ENCODE measurements around the gene ATP6AP2. TPM values are rescaled to one million over a fixed set of nuclear protein-coding genes. Genes with fewer than 3 reads are reported as not detected.

The ATP6AP2 gene
- total RNA-seq, 2 experiments from 2014 or later = 28.2 to 34.9 TPM

DNA sequence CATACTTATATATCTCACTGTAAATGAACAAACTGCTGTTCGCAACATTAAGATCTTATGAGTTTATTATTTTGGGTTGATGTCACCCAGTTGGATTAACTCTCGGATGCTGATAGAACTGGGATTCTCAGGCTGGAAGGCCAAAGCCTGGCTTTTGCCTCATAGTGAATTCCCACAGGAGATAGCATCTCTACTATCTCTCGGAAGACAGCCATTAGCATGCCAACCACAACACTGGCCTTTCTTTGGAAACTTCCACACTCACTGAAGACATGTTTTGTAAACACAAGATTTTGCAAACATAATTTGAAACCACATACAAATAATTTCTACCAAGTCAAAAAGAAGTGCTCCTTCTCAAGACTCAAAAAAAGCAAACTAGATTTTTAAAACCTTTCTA lies 4.5 kb upstream of the ATP6AP2 start:
- ChIA-PET CTCF (ENCODE audit: unreplicated experiment) (no interaction called here), POLR2A (interaction anchor here (0.6 kb wide), 2 partner anchors 862 to 1680 kb away, joined by 3 to 4 read pairs; no protein-coding TSS in a partner anchor)
- Histone ChIP-seq H3K36me3 (ENCODE audit: insufficient read depth, low read length) (no peaks in the 10 kb centered on the region), H3K9me2 (ENCODE audit: insufficient read depth, low read length) (no peaks in the 10 kb centered on the region), H3K4me2 (ENCODE audit: low read length) (no peak overlapping the region), H3K79me2 (ENCODE audit: insufficient read depth, low read depth, low read length) (peaks cover 1% of the 10 kb centered on the region; the same call in 1 of the 2 replicates), H4K20me1 (ENCODE audit: insufficient read depth, low read length) (peaks cover 1% of the 10 kb centered on the region; the same call in 1 of the 2 replicates), H2AFZ (ENCODE audit: low read length) (no peak overlapping the region), H3K4me3 (ENCODE audit: low read depth, low read length, poor library complexity, severe bottlenecking) (no peak overlapping the region), H3K4me1 (ENCODE audit: insufficient read depth, low read length, poor library complexity, severe bottlenecking) (peaks cover 3% of the 10 kb centered on the region), H3K27ac (ENCODE audit: low read depth, low read length, poor library complexity, severe bottlenecking) (no peak overlapping the region), H3K9me3 (ENCODE audit: low read length) (no peaks in the 10 kb centered on the region)
- intact Hi-C loops (cut with micrococcal nuclease; ENCODE audit: unreplicated experiment) = no loop called here
- DNase-seq (ENCODE audit: low spot score) = no peak
- TF ChIP-seq, protein P1, sequence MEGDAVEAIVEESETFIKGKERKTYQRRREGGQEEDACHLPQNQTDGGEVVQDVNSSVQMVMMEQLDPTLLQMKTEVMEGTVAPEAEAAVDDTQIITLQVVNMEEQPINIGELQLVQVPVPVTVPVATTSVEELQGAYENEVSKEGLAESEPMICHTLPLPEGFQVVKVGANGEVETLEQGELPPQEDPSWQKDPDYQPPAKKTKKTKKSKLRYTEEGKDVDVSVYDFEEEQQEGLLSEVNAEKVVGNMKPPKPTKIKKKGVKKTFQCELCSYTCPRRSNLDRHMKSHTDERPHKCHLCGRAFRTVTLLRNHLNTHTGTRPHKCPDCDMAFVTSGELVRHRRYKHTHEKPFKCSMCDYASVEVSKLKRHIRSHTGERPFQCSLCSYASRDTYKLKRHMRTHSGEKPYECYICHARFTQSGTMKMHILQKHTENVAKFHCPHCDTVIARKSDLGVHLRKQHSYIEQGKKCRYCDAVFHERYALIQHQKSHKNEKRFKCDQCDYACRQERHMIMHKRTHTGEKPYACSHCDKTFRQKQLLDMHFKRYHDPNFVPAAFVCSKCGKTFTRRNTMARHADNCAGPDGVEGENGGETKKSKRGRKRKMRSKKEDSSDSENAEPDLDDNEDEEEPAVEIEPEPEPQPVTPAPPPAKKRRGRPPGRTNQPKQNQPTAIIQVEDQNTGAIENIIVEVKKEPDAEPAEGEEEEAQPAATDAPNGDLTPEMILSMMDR (conservative IDR thresholded peaks at IDR 0.05; ENCODE audit: low read length) = no peak
- TF ChIP-seq EZH2phosphoT487 (IDR thresholded peaks at IDR 0.05; ENCODE audit: borderline replicate concordance, low read depth, low read length) = no peak
- no TSS peak for BruUV-seq (replicated peaks)

DNA sequence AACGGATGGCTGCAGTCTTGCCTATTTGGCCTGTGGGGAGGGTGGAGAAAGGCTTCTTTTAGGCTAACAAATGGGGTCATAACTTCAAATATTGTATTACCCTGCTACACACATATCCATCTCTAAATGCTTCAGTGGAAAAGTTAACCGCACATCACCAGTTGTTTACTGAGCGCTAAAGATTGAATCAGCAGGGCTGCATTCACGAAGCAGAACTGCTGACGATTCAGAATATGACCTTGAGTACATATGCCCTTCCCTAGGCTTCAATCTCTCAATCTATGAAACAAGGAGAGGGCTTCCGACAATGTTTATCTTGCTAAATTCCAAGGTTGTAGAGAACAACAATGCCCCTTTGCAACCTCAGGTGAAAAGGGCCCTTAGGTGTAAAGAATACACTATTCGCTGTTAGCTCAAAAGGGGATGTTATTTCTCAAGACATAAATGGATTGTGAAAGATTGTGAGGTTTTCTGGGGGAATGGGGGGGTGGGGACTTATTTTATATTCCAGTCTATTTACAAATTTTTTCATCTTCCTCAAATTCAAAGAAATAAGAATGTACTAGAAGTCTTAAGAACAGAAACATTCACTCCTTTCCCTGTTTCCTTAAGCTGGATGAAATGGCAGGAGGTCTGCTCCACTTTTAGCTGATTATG lies 2.6 kb upstream of the ATP6AP2 start:
- intact Hi-C loops (cut with micrococcal nuclease; ENCODE audit: unreplicated experiment) = no loop called here

More for the DNA sequence above, 2.6 kb upstream of the ATP6AP2 start:
- DNase-seq (ENCODE audit: low spot score) = no peak
- no peak for TF ChIP-seq EZH2phosphoT487 (IDR thresholded peaks at IDR 0.05; ENCODE audit: borderline replicate concordance, low read depth, low read length)
- TF ChIP-seq, protein P1 (conservative IDR thresholded peaks at IDR 0.05; ENCODE audit: low read length) = no peak
- Histone ChIP-seq H3K36me3 (ENCODE audit: insufficient read depth, low read length) (no peaks in the 10 kb centered on the region), H3K79me2 (ENCODE audit: insufficient read depth, low read depth, low read length) (peaks cover 20% of the 10 kb centered on the region; the same call in 1 of the 2 replicates), H3K27ac (ENCODE audit: low read depth, low read length, poor library complexity, severe bottlenecking) (no peak overlapping the region), H3K4me2 (ENCODE audit: low read length) (no peak overlapping the region), H2AFZ (ENCODE audit: low read length) (no peak overlapping the region), H4K20me1 (ENCODE audit: insufficient read depth, low read length) (peaks cover 8% of the 10 kb centered on the region), H3K4me1 (ENCODE audit: insufficient read depth, low read length, poor library complexity, severe bottlenecking) (peaks cover 11% of the 10 kb centered on the region), H3K4me3 (ENCODE audit: low read depth, low read length, poor library complexity, severe bottlenecking) (no peak overlapping the region), H3K9me2 (ENCODE audit: insufficient read depth, low read length) (no peaks in the 10 kb centered on the region), H3K9me3 (ENCODE audit: low read length) (no peaks in the 10 kb centered on the region)
- POLR2A ChIA-PET = interaction anchor here (0.6 to 0.7 kb wide), 2 partner anchors 762 to 1076 kb away, joined by 5 to 8 read pairs; no protein-coding TSS in a partner anchor
- no TSS peak for BruUV-seq (replicated peaks)
- CTCF ChIA-PET (ENCODE audit: unreplicated experiment) = no interaction called here
